NCI-H345 treated with DMSO at 0.1 percent for 48 hours (cell line): ENCODE results near the gene PMP22.

Source experiments
- DNase-seq: peaks from one replicate; lab custom pipeline; 2025; ENCODE audit not compliant: unreplicated experiment; lab: John Stamatoyannopoulos, UW

Gene PMP22

DNA sequence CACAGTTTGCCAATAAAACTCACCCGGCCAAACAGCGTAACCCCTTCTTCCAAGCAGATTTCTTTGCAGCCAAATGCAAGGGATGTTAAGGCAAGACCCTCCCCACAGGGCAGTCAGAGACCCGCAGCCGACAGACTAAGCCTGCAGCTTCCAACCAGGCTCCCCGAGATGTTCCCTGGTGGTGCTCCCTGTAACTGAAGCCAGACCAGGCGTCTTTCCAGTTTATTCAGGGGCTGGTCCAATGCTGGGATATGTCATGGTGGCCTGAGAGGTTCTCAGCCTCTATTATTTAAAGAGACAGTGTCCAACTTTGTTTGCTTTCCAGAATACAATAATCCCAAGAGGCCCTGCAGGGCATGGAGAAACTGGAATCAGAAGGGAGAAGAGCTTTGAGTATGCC, at the start of gene PMP22:
Gene PMP22, minus strand, starts transcription at position 196 of the 400 bp plus-strand sequence. CDS start 4,599 bp downstream, outside the sequence.
- no peak for DNase-seq

DNA sequence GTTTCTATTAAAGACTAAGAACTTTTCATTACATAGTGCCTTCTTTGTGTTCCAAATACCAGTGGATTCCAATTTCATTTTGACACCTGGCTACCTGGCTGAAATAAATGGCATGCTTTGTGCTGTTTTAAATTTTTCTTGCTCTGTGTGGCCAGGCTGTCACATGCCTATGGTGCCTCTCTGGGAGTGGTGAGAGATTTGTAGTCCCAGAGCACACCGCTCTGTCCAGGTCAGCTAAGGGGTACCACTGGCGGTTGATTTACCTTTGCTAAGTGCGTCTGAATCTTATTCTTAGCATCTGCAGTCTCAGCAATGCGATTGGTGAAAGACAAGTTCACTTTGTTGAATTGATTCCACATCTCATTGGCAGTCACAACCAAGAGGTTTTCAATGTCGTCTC, 46.9 kb upstream of the PMP22 start:
- DNase-seq = no peak

DNA sequence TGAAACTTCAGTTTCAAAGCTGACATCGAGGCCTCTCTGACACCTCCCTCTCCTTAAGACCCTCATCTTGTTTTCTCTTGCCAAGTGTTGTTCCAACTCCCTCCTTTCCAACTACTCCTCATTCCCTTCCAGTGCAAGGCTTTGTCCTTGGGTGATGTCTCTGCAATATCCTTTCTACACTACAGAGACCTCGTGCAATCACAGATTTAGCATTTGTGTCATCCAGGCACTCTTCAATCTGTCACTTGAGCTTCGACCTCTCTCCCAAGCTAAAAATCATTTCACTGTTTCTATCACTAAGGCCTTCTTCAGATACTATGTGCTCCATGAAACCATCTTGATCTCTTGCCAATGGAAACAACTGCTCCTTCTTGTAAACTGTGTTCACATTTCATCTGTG, 44.7 kb upstream of the PMP22 start:
- no peak for DNase-seq

DNA sequence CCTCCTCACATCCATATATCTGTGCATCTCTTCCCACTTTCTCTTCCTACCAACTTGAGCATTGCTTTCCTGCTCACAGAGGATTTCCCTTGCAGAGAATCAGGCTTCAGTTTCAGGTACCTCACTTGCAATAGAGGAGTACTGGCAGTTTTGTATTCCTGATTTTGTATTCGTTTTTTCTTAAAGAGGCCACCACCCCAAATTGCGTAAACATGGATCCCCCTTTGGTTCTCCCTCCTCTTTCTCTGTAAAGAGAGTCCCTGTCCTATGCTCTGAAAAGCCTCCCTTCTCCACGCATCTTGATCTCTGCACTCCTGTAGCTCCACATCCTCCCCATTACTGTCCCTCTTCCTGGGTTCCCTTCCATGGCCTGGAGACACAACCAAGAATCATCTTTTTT, 44.1 kb upstream of the PMP22 start:
- DNase-seq = no peak

DNA sequence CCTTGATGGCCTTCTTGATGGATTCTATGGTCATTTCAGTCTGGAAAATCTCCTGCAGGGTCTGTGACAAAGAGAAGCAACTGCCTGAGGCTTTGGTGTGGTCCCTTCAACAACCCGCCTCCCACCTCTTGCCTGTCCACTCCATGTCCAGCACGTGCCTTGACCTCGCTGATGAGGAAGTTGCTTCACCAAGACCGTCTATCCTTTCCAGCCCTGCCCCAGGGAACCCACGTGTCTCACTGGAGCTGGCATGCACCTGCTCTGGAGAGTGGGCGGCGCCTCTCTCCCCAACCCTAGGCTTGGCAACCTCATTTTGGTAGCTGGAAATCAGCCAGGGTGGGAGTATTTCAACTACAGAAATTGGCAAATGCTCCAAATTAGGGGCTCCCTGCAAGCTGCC, 43.6 kb upstream of the PMP22 start:
- DNase-seq = no peak

DNA sequence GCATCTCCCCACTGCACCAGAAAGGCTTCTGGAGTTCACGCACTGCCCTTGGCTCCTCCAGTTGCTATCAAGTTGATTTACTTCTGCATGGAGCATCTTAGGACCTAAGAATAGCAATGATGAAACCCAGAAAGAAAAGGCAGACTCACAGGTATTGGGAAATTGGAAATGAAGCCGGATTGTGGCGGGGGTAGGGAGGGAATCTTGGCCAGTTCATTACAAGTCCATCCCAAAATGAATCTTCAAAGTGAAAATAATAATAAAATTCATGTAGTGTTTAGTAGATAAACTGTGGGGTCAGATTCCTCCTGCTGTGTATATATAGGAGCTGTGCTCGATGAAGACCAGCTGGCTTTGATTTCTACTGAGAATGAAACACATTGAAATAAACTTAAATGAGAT, 42.6 kb upstream of the PMP22 start:
- DNase-seq = no peak

DNA sequence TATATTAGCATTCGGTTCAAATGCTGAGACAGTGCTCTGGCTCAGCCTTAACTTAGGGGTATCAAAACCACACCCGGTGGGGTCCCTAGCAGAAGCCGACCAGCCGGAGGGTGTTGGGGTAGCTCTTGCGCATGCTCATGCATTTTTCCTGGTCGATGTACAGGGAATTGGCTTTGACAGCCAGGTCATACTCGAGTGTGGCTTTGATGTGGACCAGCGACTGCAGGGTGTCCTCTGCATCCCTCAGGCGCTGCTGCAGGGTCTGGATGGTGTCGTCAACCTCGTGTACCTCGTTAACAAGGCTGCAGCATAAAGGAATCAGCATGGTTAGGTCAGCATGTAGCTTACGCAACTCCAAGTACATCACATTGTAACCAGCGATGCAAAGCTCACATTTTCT, 38.7 kb upstream of the PMP22 start:
- no peak for DNase-seq

DNA sequence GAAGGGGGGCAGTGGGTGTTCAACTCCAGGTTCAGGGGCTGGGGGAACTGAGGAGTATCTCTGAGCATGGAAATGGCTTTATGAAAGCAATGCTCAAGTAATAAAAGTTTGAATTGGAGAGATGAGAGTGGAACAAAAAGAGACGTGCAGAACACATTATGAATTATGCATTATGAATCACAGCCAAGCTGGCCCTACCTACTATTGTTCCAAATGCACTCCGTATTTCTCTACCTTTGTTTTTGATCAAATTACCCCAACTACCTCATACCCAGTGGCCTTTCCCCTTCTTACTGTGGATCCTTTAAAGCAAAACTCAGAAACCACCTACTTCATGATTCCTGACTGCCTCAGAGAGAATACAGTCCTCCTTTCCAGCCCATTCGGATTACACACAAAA, 38.1 kb upstream of the PMP22 start:
- no peak for DNase-seq

DNA sequence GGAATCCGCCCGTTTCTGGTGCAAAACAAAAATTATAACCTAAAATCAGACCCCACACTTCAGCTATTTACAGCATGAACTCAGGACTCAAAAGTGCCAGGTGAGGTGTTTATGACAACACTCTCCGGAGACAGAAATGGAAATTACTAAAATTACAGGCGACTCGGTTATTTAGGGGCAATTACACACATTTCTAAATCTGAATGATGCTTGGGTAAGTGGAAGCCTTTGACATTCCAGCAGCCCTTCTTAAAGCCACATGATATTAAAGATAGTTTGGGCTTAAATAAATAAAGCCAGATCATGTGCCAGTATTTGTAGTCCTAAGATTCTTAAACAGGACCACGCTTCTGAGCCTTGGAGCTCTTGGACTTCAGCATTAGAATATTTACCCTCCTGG, 36.7 kb upstream of the PMP22 start:
- DNase-seq = no peak

DNA sequence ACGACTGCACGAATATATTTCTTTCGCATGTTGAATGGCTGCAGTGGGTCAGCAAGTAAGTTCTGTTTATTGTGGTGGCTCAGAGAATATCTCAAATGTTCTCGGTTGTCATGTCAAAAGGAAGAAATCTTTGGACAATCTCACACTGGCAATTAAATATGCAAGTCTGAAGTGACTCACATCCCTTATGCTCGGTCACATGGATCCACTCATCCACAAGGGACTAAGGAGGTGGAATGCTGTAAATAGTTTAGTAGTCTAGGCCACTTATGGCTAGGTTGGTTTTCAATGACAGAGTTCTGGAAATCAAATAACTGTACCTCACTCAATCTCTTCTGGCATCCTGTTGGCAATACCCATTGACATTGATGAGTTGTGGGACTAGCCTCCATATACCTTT, 33.0 kb upstream of the PMP22 start:
- no peak for DNase-seq

DNA sequence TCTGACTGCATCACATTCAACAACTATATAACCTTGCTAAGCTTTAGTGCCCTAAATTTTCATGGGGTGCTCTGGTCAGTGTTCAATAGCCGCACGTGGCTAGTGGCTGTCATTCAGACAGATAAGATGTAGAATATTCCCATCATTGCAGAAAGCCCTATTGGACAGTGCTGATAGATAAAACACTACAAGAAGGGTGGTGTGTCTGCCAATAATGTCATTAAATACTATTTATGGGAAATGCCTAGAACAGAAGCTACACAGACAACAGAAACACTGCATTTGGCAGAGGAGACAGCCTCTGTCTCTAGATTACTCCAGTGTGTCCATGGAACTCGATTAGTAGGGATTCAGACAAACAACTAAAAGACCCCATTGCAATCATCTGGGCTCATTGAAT, 28.4 kb upstream of the PMP22 start:
- no peak for DNase-seq

DNA sequence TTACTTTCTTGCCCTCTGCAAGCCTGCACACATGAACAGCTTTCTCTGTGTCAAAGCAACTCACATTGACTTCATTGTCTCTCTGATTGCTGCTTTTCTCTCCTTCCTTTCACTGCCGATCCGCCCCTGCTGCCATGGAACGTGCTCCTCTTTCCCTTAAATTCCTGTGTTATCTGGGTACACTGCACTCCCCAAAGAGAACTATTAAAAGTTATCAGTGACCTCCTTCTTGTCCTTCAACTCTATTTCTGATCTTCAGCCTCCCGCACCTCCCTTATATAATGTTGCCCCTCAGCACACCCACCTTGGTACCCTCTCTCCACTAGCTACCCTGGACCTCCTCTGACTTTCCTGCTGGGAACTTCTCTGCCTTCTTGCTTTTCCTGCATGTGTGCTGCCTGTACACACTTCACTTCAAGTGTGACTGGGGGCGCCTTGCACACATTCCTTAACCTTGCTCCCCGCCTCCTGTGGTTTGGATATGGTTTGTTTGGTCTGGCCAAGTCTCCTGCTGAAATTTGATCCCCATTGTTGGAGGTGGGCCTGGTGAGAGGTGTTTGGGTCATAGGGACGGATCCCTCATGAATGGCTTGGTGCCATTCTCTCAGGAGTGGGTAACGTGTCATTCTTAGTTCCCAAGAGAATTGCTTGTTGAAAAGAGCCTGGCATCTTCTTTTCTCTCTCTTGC, 26.7 kb upstream of the PMP22 start:
- no peak for DNase-seq

DNA sequence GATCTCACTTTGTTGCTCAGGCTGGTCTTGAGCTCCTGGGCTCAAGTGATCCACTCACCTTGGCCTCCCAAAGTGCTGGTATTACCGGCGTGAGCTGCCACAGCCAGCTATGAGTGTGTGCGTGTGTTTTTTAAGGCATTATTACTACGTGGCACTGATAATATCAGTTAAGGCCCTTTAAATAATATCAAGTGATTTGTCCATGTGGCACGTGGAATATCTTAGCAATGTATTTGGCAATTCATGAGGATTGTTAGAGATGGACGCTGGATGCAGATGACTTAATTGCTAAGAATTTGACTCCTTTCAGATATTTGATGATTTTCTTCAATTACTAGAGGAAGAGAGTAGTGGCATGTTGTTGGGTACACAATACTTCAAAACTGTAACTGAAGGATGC, 25.5 kb upstream of the PMP22 start:
- DNase-seq = no peak

DNA sequence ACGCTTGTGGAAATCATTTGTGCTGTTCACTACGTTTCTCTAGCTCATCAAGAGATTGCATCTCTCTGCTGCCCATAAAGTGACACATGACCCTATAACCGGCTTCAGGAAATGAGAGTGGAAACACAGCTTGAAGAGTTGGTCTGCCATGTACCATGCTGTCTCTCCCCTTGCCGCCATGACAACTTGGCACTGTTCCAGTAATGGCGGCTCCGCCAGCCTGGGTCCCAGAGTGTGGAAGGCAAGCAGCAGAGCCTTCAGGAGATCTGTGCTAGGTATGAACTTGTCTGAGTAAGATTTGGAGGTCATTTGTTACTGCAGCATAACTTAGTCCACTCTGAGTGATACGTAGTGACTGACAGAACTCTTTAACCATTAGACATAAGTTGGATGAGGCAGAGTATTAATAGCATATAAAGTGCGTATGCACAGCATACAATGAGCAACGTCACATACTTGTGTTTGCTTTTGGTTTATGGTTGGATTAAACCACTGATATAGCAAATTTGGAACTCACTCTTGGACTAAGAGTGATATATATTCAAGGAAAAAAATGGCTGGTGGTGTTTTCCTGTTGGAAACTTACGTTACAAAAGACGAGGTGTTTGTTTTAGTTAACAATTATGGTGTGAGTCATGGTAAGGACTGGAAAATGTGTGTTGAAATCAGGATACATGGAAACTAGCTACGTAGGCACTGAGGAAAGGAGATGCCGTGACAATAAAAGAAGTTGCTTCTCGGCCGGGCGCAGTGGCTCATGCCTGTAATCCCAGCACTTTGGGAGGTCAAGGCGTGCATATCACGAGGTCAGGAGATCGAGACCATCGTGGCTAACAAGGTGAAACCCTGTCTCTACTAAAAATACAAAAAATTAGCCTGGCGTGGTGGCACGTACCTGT, 24.4 kb upstream of the PMP22 start:
- no peak for DNase-seq

DNA sequence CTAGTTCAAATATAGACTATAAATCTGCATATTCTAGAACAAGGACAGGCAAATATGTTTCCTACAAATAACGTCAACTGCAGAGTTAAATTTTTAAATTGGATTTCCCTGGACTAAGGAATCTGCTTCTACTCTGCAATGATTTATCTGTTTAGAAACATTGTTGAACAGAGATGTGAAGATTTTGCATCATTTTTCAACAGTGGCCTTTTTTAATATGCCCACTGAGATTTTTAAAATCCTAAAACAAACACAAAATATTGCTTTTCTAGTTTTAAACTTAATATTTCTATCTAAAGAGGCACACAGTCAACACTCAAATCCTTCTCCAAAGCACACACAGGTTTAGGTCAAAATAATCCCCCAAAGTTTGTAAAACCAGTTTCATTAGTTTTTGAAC, 23.7 kb upstream of the PMP22 start:
- DNase-seq = no peak

DNA sequence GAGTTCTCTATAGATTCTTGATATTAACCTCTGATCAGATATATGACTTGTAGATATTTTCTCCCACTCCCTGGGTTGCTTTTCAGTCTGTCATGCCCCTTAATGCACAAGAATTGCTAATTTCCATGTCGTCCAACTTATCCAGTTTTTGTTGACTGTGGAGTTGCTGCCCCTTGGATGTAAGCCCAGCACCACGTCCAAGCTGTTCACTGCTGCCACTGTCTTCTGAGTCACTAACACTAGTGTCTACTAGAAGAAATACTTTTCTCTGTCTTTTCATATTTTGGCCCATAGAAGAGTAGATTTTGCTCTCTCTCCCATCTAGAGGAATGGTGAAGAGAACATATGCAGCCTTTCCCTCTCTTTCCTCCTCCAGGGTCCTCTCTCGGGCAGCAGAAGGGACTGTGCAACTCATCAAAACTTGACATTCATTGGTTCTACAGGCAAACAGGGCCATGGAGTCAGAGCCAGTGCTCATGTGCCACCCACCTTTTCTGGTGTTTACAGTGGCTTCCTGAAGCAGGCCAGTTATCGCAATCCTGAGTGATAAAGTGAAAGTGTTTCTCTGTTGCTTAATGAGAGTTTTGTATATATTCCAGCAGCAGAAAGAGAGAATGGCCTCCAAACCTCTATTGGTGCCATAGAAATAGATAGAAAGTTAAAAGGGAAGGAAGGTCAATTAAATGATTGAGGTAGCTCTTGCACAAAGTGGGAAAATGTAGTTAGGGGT, 22.6 kb upstream of the PMP22 start:
- no peak for DNase-seq

DNA sequence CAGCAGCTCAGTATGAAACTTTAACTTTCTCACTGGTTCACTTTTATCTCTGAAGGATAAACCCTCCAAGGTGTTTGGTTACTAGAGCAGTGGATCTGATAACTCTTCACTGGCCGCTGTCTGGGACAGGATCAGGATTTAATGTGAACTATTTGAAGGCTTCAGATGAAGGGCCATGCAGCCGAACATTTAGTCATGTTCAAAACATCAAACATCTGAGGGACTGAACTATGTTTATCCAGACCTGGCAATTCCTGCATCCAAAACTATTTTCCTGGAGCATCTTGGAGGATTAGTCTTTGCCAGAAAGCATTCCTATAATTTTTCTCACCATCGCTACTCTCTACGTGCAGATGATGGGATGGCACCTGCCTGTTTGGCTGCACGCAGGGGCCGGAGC, 20.3 kb upstream of the PMP22 start:
- DNase-seq = no peak

DNA sequence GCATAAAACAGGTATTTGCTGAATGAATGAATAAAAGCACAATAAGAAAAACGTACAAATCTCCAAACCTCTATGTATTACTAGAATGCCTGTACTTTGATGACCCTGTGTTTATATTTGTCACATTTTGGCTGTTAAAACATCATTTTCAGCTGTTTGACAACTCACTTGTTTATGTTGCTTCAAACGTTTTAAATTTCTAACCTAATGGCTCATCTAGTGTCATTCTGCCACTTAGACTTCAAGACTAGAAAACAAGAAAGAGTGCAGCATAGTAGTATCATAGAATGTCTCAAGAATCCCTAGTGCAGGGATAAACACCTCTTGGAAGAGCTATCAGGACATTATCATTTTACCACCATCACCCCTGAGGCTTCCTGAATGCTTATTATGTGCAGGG, 19.4 kb upstream of the PMP22 start:
- DNase-seq = no peak

DNA sequence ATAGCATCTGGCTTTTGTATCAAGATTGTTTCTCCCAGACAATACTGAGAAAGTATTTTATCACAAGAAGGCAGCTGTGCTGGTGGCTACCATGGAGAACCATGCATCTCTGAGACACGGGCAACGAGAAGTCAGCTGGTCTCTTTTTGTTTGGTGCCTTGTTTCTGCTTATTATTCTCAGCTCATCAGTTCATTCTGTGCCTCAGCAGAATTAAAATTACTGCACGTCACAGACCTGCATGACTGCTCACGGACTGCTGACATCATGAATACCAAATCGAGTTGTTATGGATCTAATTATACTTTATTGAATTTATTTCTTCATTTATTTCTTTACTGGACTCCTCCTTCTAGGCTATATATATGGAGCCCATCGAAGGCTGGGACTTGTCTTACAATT, 19.0 kb upstream of the PMP22 start:
- no peak for DNase-seq

DNA sequence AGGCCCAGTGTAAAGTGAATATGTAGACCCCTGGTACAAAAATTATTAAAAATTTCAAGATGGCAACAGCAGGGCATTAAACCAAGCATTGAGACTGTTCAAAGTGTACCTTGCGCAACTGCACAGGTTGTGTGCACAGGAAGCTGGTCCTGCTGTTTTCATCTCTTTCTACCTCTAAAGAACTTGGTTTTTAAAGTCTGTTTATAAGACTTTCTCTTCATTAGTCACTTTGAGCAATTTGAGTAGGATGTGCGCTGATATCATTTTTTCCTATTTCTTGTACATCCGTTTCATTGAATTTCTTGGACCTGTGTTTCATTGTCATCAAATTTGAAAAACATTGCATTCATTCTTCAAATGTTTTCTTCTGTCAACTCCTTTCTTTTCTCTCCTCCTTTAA, 16.8 kb upstream of the PMP22 start:
- no peak for DNase-seq

DNA sequence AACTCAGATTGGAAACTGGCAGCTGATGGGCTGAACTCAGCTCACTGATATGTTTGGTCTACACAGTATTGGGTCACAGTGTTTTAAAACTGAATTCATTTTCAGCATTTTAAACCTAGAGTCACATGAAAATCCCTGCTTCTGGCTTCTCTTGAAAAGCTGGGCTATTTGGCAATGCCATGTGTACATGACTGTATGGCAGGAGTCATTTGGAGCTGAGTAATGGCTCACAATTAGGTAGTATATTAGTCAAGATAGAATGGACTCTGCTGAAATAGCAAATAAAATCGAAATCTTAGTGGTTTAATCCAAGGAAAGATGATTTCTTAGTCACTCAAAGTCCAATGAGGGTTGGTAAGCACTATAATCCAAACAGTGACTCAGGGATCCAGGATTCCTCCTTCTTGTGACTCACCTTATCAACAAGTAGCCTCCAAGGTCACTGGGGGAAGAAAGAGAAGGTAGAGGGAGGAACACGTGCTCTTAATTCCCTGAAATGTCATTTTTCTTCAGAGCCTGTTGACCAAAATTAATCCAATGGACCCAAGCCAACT, 13.9 kb upstream of the PMP22 start:
- DNase-seq = no peak

DNA sequence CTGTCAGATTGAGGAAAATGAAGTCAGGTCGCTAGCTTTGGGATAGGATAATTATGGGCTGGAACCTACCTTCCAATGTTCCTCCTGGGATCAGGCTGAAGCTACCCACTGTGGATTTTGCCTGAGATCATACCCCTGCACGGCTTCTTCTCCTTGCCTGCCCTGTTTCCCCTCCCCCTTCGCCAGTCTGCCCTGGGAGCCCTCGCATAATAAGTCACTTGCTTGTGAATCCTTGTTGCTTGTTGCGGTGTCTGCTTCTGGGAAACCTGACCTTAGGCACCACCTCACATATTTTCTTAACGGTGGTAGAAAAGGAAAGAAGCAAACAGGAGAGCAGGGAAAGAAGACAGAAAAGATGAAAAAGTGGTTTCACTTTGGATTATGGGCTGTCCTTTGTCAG, 13.3 kb upstream of the PMP22 start:
- DNase-seq = no peak
